Stimulated activated CD4-positive, alpha-beta T cell treated with anti-CD3 and anti-CD28 coated beads, Interleukin-4, amount 100 ng/mL, for 4 hours (primary cell): Measurements from ENCODE around the gene VPS37B.

Experiments
- DNase-seq, 2 experiments: peaks; one replicate each; pipeline ENCODE4 v3.0.0-alpha.2; 2020

Gene VPS37B

GRCh38 chr12:122864894-122865253, 31.1 kb downstream of the VPS37B start:
- no peak for DNase-seq

- no peak for DNase-seq
Measured at GRCh38 chr12:122862872-122863701, 32.8 kb downstream of the VPS37B start.

GRCh38 chr12:122862110-122862634, 33.8 kb downstream of the VPS37B start:
- DNase-seq, result no peak

GRCh38 chr12:122861587-122861970, 34.3 kb downstream of the VPS37B start:
- no peak for DNase-seq

GRCh38 chr12:122860854-122861586, 34.9 kb downstream of the VPS37B start:
- no peak for DNase-seq

- peak; percentile 68 to 84 for DNase-seq
Measured at GRCh38 chr12:122860040-122860853, 35.7 kb downstream of the VPS37B start.

GRCh38 chr12:122859303-122860039, 36.5 kb downstream of the VPS37B start:
- DNase-seq, result no peak

- no peak for DNase-seq
Measured at GRCh38 chr12:122858591-122859302, 37.2 kb downstream of the VPS37B start.

GRCh38 chr12:122858171-122858570, 37.8 kb downstream of the VPS37B start:
- no peak for DNase-seq

GRCh38 chr12:122856999-122857671, 38.8 kb downstream of the VPS37B start:
- DNase-seq, result no peak

- no peak for DNase-seq
Measured at GRCh38 chr12:122855928-122856831, 39.7 kb downstream of the VPS37B start.

GRCh38 chr12:122855071-122855829, 40.7 kb downstream of the VPS37B start:
- no peak for DNase-seq

GRCh38 chr12:122854554-122854953, 41.4 kb downstream of the VPS37B start:
- no peak for DNase-seq

GRCh38 chr12:122853582-122854245, 42.2 kb downstream of the VPS37B start:
- DNase-seq, result no peak

- DNase-seq, result no peak
Measured at GRCh38 chr12:122852336-122853275, 43.3 kb downstream of the VPS37B start.

GRCh38 chr12:122851820-122852219, 44.1 kb downstream of the VPS37B start:
- DNase-seq, result no peak

GRCh38 chr12:122850695-122851350, 45.1 kb downstream of the VPS37B start:
- DNase-seq, result no peak
